ENCODE measurements around the gene CNIH2. TPM values are rescaled to one million over a fixed set of nuclear protein-coding genes. Genes with fewer than 3 reads are reported as not detected.

Gene CNIH2
- total and polyA plus RNA-seq, 7 donors = 0.05 TPM; not detected in 6

DNA sequence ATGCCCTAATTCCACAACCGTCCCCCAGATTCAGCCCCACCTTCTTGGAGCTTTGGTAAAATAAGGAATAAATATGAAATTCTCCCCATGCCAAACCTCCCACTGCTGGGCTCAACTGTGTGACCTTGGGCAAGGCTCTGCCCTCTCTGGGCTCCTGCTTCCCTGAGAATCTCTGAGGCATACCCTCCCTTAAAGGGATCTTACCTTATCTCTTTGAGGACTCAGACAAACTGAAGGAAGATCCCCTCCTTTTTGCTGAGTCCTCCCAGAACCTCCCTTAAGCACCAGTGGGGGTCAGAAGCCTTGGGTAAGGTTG lies 36.2 kb downstream of the CNIH2 start:
- intact Hi-C loops (cut with DNase I) = loop anchor here in 1 of 2 donors (5.0 kb wide), 1 partner anchor 73 kb away; no protein-coding TSS in a partner anchor
- peak overlapping the region; percentile 75 for H3K27ac ChIP-seq
- ATAC-seq = no peak
- DNase-seq = no peak
- H3K9me3 ChIP-seq = no peaks in the 10 kb centered on the region
- no peaks in the 10 kb centered on the region for H3K36me3 ChIP-seq (ENCODE audit: insufficient read depth in 1 of 2, low read depth in 1 of 2)
- peak overlapping the region; percentile 69 for H3K4me3 ChIP-seq
- TF ChIP-seq, protein P1, sequence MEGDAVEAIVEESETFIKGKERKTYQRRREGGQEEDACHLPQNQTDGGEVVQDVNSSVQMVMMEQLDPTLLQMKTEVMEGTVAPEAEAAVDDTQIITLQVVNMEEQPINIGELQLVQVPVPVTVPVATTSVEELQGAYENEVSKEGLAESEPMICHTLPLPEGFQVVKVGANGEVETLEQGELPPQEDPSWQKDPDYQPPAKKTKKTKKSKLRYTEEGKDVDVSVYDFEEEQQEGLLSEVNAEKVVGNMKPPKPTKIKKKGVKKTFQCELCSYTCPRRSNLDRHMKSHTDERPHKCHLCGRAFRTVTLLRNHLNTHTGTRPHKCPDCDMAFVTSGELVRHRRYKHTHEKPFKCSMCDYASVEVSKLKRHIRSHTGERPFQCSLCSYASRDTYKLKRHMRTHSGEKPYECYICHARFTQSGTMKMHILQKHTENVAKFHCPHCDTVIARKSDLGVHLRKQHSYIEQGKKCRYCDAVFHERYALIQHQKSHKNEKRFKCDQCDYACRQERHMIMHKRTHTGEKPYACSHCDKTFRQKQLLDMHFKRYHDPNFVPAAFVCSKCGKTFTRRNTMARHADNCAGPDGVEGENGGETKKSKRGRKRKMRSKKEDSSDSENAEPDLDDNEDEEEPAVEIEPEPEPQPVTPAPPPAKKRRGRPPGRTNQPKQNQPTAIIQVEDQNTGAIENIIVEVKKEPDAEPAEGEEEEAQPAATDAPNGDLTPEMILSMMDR (IDR thresholded peaks at IDR 0.05) = no peak
- peaks cover 0 to 26% (median 6%) of the 10 kb centered on the region in 3 donors for H3K27me3 ChIP-seq (ENCODE audit: insufficient read depth in 3 of 3, low read length in 2 of 3)
- WGBS, 3 donors = 63 to 88% (median 82%) methylated on average over 1 of the region's 1 CpG
- H3K4me1 ChIP-seq = no peaks in the 10 kb centered on the region

DNA sequence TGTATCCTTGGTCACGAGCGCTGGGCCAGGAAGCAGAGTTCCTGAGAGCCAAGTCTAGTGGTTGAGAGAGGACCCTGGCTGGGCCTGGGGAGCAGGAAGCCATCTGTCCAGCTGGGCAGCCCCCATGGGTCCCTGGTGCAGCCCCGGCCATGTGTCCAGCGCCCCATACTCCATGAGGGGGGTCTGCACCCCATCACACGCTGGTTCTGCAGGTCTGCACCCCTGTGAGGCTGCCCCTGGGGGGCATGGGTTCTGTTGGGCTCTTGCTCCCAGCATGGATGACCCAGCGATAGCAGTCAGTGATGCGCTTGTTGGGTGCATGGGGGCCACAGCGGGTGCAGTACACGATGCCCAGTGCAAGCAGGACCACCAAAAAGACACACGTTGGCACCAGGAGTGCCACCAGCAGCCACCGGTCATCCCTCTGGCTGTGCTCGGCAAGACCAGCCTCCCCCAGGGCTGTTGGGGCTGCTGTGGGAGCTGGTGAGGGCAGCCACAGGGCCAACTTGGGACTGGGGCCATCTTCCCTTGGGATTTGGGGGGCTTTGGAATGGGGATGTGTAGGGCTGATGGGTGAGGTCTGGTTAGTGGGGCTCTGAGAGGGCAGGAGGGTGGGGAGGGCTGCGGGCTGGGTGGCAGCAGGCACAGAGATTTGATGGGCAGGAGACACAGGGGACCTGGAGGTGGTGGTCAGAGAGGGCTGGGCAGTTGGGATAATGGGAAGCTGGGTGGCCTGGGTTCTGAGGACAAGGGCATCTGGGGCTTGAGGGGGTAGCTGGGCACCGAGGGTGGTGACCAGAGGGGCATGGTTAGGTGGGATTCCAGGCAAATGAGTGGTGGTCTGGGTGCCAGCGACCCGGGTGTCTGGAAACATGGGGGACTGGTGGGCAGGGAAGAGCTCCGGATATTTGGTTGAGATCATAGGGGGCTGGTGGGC lies 36.9 kb downstream of the CNIH2 start:
- intact Hi-C loops (cut with DNase I) = loop anchor here in 1 of 2 donors (5.0 kb wide), 1 partner anchor 72 kb away; no protein-coding TSS in a partner anchor
- TF ChIP-seq, protein P1 (IDR thresholded peaks at IDR 0.05) = no peak
- H3K4me3 ChIP-seq = peak overlapping the region; percentile 69
- peak overlapping the region; percentile 75 for H3K27ac ChIP-seq
- no peaks in the 10 kb centered on the region for H3K9me3 ChIP-seq
- no peaks in the 10 kb centered on the region for H3K4me1 ChIP-seq
- DNase-seq (peak in 1 of 2 donors; percentile 57), ATAC-seq (no peak)
- no peaks in the 10 kb centered on the region for H3K36me3 ChIP-seq (ENCODE audit: insufficient read depth in 1 of 2, low read depth in 1 of 2)
- 76 to 83% (median 80%) methylated on average over 15 to 17 of the region's 17 CpGs for WGBS, 3 donors
- H3K27me3 ChIP-seq (ENCODE audit: insufficient read depth in 3 of 3, low read length in 2 of 3) = peaks cover 0 to 26% (median 6%) of the 10 kb centered on the region in 3 donors

GRCh38 chr11:66315498-66315885 lies 37.5 kb downstream of the CNIH2 start:
- DNase-seq = no peak
- Histone ChIP-seq H3K36me3 (ENCODE audit: insufficient read depth in 1 of 2, low read depth in 1 of 2) (no peaks in the 10 kb centered on the region), H3K9me3 (no peaks in the 10 kb centered on the region), H3K27me3 (ENCODE audit: insufficient read depth in 3 of 3, low read length in 2 of 3) (peaks cover 0 to 26% (median 6%) of the 10 kb centered on the region in 3 donors), H3K4me1 (no peaks in the 10 kb centered on the region), H3K27ac (peak overlapping the region; percentile 36), H3K4me3 (peak overlapping the region; percentile 69)
- 72 to 87% (median 75%) methylated on average over 11 to 14 of the region's 14 CpGs for WGBS, 3 donors
- intact Hi-C loops (cut with DNase I) = no loop called here
- ATAC-seq = no peak
- TF ChIP-seq, protein P1 (IDR thresholded peaks at IDR 0.05) = no peak

- intact Hi-C loops (cut with DNase I) = no loop called here
- DNase-seq = peak in 1 of 2 donors; percentile 51
- no peak for ATAC-seq
- H3K4me3 ChIP-seq = peak overlapping the region; percentile 69
- H3K9me3 ChIP-seq = no peaks in the 10 kb centered on the region
- WGBS, 3 donors = 36 to 42% (median 39%) methylated on average over 49 to 52 of the region's 52 CpGs
- peaks cover 0 to 26% (median 6%) of the 10 kb centered on the region in 3 donors for H3K27me3 ChIP-seq (ENCODE audit: insufficient read depth in 3 of 3, low read length in 2 of 3)
- no peaks in the 10 kb centered on the region for H3K36me3 ChIP-seq (ENCODE audit: insufficient read depth in 1 of 2, low read depth in 1 of 2)
- TF ChIP-seq, protein P1 (IDR thresholded peaks at IDR 0.05) = no peak
- no peaks in the 10 kb centered on the region for H3K4me1 ChIP-seq
- peak overlapping the region; percentile 36 for H3K27ac ChIP-seq
Measured at GRCh38 chr11:66315921-66316811, 38.2 kb downstream of the CNIH2 start.
